Tibial nerve (tissue), 4 donors: ENCODE measurements around the gene PGF. TPM values are rescaled to one million over a fixed set of nuclear protein-coding genes. Genes with fewer than 3 reads are reported as not detected.

Experiments used
- DNase-seq, 2 donors: peaks; one replicate each; pipeline ENCODE4 v3.0.0-alpha.2; 2019; ENCODE audit warnings: low spot score in 2 of 2
- H3K27ac ChIP-seq, 4 donors: fragments of 200-600 bp; sonication (generic) in 3 of 4; one replicate each; pipeline ENCODE4 v1.5.1; 2017 to 2019; ENCODE audit warnings: mild to moderate bottlenecking in 1 of 4
- H3K27me3 ChIP-seq, 2 donors: fragments of 200-600 bp; sonication (generic) in 1 of 2; one replicate each; pipeline versions ENCODE4 v1.5.1 to v1.6.0; 2017 to 2019
- H3K36me3 ChIP-seq, 3 donors: fragments of 200-600 bp; sonication (generic); one replicate each; pipeline ENCODE4 v1.5.1; 2018 to 2019
- H3K4me1 ChIP-seq, 4 donors: fragments of 200-600 bp; sonication (generic) in 3 of 4; one replicate each; pipeline ENCODE4 v1.5.1; 2017 to 2019
- H3K4me3 ChIP-seq, 4 donors: fragments of 200-600 bp; sonication (generic) in 3 of 4; one replicate each; pipeline ENCODE4 v1.5.1; 2017 to 2019; ENCODE audit warnings: mild to moderate bottlenecking in 1 of 4, moderate library complexity in 1 of 4
- H3K9me3 ChIP-seq, 4 donors: fragments of 200-600 bp; sonication (generic) in 3 of 4; one replicate each; pipeline ENCODE4 v1.5.1; 2017 to 2019
- EP300 ChIP-seq, 2 donors: sonication (generic); formaldehyde crosslinking; IDR thresholded peaks; one replicate each; pipeline ENCODE4 v1.6.1; 2017; ENCODE audit warnings: antibody characterized with exemption in 2 of 2, mild to moderate bottlenecking in 1 of 2
- POLR2A ChIP-seq, 2 donors: fragments of 450-650 bp; IDR thresholded peaks; one replicate each; pipeline ENCODE4 v1.6.1; 2017; ENCODE audit warnings: antibody characterized with exemption in 2 of 2, mild to moderate bottlenecking in 2 of 2, moderate library complexity in 2 of 2
- WGBS, 2 donors: methylation state at CpG; one replicate each; pipeline ENCODE4 v1.1.5; 2018; 5-methylcytosine and 5-hydroxymethylcytosine counted together
- total RNA-seq, 4 donors: library from RNA; depleted of rRNA; stranded (reverse); fragments of >200 nt; gene quantifications; one replicate each; pipeline ENCODE4 v1.1.0, GENCODE V29; 2016
- TF ChIP-seq, protein P1 (sequence below), 5 experiments: fragments of 200-600 bp in 3 of 5; fragments of 450-650 bp in 2 of 5; sonication (generic) in 3 of 5; IDR thresholded peaks; one replicate each; pipeline ENCODE4 v1.5.1; 2016 to 2019; ENCODE audit warnings: antibody characterized with exemption in 5 of 5, mild to moderate bottlenecking in 3 of 5, moderate library complexity in 2 of 5

PGF gene
- total RNA-seq, 4 donors from 2014 or later, result 13.2 to 39.5 (median 18.0) TPM

DNA sequence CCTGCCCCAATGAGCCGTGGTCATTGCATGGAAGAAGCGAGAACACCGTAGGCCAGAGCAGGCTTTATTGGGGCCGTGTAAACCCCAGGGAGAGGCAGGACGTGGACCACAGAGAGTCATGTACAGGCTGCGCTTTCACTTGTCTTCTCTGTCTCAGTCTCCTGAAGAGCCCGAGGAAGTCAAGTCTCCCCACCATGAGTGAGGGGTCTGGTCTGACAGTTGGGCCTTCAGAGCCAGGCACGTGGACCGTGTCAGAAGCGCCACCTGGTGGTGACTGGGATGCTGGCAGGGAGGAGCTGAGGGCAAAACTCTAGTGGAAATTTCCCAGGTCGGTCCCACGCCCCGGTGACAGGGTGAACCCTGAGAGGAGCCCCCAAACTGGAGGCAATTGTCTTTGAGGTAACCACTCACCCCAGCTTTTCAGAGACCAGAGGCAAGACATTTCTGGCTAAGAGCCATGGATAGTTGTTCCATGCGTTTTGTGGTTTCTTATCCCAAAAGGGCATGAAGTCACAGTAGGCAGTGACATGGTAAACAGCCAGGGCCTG is 49.7 kb downstream of the PGF start:
- H3K36me3 ChIP-seq, result peaks cover 0 to 49% (median 17%) of the 10 kb centered on the region in 3 donors
- H3K4me3 ChIP-seq, result no peak overlapping the region
- no peaks in the 10 kb centered on the region for H3K9me3 ChIP-seq
- H3K27ac ChIP-seq, result peak overlapping the region in 2 of 4 donors; percentile 35 to 37
- DNase-seq, result peak; percentile 59 to 84
- H3K4me1 ChIP-seq, result peaks cover 0 to 28% (median 7%) of the 10 kb centered on the region in 4 donors
- 37 to 51% methylated on average over 10 to 14 of the region's 14 CpGs for WGBS, 2 donors
- no peaks in the 10 kb centered on the region for H3K27me3 ChIP-seq
- TF ChIP-seq, protein P1, sequence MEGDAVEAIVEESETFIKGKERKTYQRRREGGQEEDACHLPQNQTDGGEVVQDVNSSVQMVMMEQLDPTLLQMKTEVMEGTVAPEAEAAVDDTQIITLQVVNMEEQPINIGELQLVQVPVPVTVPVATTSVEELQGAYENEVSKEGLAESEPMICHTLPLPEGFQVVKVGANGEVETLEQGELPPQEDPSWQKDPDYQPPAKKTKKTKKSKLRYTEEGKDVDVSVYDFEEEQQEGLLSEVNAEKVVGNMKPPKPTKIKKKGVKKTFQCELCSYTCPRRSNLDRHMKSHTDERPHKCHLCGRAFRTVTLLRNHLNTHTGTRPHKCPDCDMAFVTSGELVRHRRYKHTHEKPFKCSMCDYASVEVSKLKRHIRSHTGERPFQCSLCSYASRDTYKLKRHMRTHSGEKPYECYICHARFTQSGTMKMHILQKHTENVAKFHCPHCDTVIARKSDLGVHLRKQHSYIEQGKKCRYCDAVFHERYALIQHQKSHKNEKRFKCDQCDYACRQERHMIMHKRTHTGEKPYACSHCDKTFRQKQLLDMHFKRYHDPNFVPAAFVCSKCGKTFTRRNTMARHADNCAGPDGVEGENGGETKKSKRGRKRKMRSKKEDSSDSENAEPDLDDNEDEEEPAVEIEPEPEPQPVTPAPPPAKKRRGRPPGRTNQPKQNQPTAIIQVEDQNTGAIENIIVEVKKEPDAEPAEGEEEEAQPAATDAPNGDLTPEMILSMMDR (IDR thresholded peaks at IDR 0.05), result peak; percentile 91 to 95 (median 94)
- no peak for TF ChIP-seq POLR2A (IDR thresholded peaks at IDR 0.05)

DNA sequence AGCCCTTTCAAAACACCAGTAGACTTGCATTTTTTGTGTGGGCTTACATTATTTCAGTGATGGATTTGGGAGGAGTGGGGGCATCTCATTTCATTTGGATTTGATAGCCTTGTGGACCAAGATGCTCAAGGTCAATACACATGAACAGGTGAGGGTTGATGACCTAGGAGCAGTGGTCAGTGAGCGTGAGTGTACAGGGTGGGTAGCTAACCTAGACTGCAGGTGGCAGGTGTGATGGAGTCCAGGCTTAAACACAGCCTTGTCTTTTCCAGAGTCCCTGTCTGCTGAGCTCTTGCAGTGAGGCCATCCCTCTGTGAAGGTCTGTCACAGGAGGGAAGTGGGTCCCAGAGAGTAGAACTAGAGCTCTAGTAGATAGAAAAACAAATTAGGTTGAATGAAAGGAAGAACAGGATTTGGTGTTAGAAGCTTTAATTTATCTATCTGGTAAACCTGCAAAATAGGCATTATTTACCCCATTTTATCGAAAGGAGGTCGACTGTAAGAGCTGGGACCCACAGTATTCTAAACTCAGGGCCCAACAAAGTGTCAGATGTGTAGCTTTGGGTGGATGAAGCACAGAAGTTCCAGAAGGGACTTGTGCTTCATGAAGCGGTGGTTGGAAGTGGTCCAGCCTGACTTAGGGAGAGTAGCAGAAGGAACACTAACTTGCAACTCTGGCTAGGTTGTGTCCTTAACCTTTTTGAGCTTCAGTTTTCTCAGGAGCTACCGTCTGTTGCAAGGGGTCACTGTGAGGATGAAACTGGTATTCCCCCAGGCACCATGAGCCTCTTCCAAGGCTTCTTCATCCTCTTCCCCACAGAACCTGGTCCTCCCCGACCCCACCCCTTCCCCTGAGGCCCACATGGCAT is 50.5 kb downstream of the PGF start:
- peaks cover 0 to 57% (median 24%) of the 10 kb centered on the region in 3 donors for H3K36me3 ChIP-seq
- H3K9me3 ChIP-seq, result no peaks in the 10 kb centered on the region
- peak in 1 of 2 donors; percentile 60 for DNase-seq
- WGBS, 2 donors, result 80 to 82% methylated on average over 6 of the region's 6 CpGs
- no peak overlapping the region for H3K4me3 ChIP-seq
- peak overlapping the region in 2 of 4 donors; percentile 35 to 37 for H3K27ac ChIP-seq
- TF ChIP-seq EP300 (IDR thresholded peaks at IDR 0.05) (no peak), POLR2A (IDR thresholded peaks at IDR 0.05) (no peak)
- TF ChIP-seq, protein P1 (IDR thresholded peaks at IDR 0.05), result no peak
- H3K4me1 ChIP-seq, result peaks cover 0 to 28% (median 7%) of the 10 kb centered on the region in 4 donors
- H3K27me3 ChIP-seq, result no peaks in the 10 kb centered on the region

DNA sequence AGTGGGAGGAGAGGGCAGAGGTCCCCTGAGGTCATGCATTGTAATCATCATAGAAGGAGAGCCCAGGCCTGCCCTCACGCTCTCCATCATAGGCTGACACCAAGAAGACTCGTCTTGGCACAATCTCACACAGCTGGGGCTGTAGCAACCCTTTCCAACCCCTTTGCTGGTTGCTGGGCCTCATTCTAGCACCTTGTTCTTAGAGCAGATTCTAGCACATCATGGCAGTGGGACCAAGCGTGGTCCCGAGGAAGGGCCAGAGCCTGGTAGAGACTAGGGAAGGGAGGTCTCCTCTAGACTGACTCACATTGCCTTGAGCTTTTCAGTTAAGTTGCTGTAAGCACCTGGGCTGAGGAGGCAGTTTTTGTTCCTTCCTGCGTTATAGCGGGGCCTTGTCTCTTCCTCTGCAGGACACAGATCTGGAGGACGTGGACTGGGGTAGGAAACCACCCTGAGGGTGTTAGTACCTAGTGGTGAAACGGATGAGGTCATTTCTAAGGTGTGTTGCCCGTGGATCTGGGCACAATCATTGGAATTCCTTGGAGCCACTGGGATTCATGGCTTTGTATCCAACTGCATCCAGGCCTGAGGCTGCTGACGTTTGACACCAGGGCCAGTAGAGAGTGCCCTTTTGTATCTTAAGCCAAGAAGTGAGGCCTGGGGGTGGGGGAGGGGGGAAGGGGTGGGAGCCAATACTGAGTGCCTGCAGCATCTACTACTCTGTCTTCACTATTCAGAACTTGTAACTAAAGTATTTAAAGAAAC is 52.3 kb downstream of the PGF start:
- no peak for TF ChIP-seq POLR2A (IDR thresholded peaks at IDR 0.05)
- TF ChIP-seq EP300 (IDR thresholded peaks at IDR 0.05), result no peak
- TF ChIP-seq, protein P1 (IDR thresholded peaks at IDR 0.05), result no peak
- Histone ChIP-seq H3K27ac (no peak overlapping the region), H3K4me1 (peaks cover 0 to 28% (median 7%) of the 10 kb centered on the region in 4 donors), H3K4me3 (no peak overlapping the region), H3K27me3 (no peaks in the 10 kb centered on the region), H3K36me3 (peaks cover 4 to 74% (median 39%) of the 10 kb centered on the region in 3 donors), H3K9me3 (no peaks in the 10 kb centered on the region)
- WGBS, 2 donors, result 58 to 64% methylated on average over 10 of the region's 10 CpGs
- no peak for DNase-seq

DNA sequence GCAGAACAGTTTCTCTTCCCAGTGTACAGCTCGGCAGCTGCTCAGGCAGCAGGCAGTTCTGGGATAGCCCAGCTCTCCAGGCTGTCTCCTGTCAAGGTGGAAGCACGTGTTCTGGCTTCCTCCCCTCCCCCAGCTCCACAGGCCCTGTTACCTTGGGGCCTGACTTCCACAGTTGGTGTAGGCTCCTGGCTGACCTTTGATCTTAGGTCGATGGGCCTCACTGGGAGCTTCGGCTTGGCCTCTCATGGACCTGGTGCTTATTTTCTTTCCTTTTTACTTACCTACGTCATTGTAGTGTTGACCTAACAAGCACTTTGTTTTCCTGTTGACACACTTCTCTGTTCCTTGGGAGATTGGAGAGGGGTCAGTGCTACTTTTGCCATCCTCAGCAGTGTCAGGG is 56.7 kb downstream of the PGF start:
- no peak overlapping the region for H3K4me3 ChIP-seq
- H3K27me3 ChIP-seq, result no peaks in the 10 kb centered on the region
- TF ChIP-seq POLR2A (IDR thresholded peaks at IDR 0.05), result no peak
- TF ChIP-seq EP300 (IDR thresholded peaks at IDR 0.05), result no peak
- TF ChIP-seq, protein P1 (IDR thresholded peaks at IDR 0.05), result no peak
- no peaks in the 10 kb centered on the region for H3K4me1 ChIP-seq
- DNase-seq, result no peak
- no peak overlapping the region for H3K27ac ChIP-seq
- H3K36me3 ChIP-seq, result peaks cover 4 to 98% (median 76%) of the 10 kb centered on the region in 3 donors
- no peaks in the 10 kb centered on the region for H3K9me3 ChIP-seq
- WGBS, 2 donors, result 87 to 88% methylated on average over 5 of the region's 5 CpGs
